GM18502 (cell line): ENCODE results near the gene PACS1.
A peak's percentile ranks its signal among the peaks of the same experiment; 100 is the strongest.
"Not testable (repeated sequence)": the region's sequence is repeated elsewhere in the genome, so short reads cannot be mapped to it uniquely, and the experiment has no call there.

Experiments used
- ATAC-seq: cut with Tn5 transposase; IDR thresholded peaks from one replicate; pipeline ENCODE4 v1.9.1; 2021; ENCODE audit warnings: mild to moderate bottlenecking; ENCODE audit not compliant: unreplicated experiment, poor library complexity

Gene PACS1

DNA sequence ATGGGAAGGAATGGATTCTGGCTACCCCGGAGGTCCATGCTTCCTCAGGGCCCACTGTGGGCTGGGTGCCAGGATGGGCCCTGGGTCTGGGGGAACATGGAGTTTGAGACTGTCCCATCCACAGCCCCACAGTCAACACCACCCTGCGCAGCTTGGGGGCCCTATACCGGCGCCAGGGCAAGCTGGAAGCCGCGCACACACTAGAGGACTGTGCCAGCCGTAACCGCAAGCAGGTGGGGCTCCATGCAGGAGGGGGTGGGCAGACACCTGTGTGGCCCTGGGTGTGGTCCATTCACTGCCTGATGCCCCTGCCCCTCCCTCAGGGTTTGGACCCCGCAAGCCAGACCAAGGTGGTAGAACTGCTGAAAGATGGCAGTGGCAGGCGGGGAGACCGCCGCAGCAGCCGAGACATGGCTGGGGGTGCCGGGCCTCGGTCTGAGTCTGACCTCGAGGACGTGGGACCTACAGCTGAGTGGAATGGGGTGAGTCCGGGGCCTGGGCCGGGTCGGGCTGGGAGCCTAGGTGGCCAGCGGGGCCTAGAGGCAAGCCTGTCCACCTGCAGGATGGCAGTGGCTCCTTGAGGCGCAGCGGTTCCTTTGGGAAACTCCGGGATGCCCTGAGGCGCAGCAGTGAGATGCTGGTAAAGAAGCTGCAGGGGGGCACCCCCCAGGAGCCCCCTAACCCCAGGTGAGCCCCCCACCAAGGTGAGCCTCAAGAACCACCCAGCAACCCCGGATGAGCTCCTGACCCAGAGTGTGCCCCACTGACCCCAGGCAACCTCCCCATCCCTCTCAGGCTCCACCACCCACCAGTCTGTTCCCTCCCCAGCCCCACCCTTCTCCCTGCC, 195.7 kb downstream of the PACS1 start:
- ATAC-seq, result no peak

DNA sequence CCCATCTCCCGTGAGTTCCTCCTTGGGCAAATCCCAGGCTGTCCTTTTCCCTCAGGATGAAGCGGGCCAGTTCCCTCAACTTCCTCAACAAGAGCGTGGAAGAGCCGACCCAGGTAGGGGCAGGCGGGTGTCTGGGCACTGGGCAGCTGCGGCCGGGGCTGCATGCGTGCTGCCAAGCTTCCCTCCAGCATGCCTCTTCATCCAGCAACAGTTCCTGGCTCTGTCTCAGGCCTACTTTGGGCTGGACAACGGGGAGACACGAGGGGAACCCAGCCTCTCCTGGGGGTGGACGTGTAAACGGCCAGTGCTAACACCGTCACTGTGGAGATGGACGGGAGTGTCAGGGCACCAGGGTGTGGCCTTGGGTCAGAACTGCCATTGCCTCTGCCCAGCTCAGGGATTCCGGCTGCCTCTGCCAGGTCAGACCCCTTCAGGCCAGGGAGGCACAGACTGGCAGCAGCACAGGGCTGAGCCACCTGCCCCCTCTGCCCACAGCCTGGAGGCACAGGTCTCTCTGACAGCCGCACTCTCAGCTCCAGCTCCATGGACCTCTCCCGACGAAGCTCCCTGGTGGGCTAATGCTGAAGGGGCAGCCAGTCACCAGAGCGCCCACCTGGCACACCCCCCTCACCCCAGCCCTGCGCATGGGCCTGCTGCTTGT, 196.4 kb downstream of the PACS1 start:
- no peak for ATAC-seq

DNA sequence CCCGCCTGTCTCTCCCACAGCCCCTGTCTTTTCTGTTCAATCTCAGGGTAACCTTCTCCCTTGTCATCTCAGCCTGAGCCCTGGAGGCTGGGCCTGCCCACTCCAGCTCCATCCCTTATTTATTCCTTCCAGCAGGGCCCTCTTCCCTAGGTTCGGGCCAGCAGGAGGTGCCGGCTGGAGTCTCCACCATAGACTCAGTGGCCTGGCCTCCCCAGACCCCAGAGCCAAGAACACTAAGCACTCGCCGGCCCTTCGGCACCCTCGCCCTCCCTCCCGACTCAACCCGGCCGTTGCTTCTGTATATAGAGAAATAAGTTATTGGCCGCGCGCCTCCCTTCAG, 196.9 kb downstream of the PACS1 start:
- no peak for ATAC-seq

DNA sequence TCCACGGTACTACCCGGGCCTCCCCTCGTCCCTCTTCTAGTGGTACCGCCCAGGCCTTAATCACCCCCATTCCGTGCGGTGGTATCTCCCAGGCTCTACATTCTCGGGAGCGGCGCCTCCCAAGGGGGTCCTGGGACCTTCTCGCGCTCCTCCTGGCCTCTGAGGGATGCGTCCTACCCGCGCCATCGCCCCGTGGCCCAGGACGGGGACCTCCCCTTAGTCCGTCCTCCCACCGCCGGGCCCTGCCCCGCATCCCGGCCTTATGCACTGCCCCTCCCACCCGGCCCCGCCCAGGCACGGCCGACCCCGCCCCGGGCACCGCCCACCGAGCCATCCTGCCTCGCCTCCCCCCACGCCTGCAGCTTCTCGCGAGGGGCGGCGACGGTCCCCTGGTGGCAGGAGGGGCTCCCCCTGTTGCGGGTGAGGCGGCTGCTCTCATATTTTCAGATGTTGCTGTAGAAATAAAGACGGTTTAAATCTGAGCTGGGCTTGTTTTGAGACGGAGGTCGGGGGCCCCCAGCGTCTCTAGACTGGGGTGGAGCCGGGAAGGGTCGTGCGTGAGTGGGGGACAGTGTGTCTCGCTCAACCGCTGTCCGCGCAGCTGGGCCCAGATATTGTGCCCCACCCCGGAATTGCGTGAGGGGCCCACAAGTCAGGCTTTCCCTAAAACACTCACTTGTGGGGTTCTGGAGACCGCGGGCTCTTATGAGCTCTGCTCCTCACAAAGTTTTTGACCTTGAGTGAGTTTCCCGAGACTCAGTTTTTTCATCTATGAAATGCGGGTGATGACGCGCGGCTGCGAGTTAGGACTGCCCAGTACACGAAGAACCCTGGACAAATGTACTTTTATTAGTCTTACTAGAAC, 197.5 kb downstream of the PACS1 start:
- ATAC-seq, result peak; percentile 44

DNA sequence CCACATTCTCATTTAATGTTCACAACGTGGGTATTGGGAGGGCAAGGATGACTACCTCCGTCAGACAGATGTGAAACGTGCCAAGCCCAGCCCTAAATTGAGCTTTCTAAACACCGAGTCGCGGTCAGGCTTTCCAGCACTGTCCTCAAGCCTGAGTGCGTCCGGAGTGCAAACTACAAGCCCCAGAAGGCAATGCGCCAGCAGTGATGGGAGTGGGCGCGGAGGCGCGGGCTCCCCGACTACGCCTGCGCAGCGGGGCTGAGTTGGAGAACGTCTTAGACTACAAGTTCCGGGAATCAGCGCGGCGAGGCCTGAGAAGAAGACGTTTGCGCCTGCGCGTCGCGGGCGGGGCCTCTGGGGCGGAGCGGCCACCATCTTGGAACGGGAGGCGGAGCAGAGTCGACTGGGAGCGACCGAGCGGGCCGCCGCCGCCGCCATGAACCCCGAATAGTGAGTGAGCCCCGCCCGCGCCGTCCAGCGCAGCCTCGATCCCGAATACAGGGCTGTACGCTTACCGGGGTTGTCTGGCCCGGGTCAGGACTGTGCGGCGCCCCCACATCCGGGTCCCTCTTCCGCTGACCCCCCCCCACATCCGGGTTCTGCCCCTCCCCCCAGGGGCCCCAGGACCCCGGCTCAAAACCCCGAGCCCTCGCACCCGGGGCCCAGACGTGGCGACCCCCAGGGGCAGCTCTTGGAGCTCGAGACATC, 198.3 kb downstream of the PACS1 start, which contains the start of gene RAB1B:
RAB1B (plus strand) TSS at position 396 of the 708 bp plus-strand sequence; CDS start at position 437, 41 bp downstream.
- ATAC-seq, result peak; percentile 79

DNA sequence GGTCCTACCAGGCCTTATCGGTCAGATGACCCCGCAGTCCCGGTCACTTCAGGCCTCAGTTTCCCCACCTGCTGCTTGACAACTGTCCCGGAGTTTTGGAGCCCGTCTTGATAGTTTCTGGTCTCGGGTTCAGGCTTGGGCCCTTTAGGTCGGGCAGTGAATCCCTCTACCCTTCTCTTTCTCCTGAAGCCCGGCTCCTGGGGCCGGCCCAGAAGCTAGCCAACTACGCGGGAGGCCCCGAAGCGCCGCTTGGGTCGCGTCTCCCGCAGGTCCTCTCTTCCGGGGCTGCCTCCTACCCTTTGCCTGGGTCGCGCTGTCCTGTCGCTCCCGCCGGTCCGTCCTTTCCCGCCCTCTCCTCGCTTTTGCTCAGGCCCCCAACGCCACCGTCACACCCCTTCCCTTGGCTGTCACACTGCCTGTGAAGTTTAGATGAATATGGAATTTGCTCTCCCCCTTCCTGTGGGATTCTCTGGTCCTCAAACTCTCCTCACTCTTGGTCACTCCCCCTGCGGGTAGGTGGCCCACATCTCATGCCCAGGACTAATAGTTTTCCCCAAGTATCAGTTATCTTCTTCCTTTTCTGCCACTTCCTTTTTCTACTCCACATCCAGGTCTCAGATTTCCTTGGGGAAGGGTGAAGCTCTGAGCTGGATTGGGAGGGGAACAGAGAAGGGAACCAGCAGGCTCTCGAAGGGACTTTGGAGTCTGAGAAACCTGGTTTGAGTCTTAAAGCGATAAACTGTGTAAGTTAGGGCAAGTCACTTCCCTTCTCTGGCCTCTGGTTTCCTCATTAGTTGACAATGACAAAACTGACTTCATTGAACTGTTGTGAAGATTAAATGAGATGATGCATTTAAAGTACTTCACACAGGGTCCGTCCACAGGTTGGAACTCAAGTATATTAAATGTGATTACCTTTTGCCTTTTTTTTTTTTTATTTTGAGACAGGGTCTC, 199.2 kb downstream of the PACS1 start:
- no peak for ATAC-seq

DNA sequence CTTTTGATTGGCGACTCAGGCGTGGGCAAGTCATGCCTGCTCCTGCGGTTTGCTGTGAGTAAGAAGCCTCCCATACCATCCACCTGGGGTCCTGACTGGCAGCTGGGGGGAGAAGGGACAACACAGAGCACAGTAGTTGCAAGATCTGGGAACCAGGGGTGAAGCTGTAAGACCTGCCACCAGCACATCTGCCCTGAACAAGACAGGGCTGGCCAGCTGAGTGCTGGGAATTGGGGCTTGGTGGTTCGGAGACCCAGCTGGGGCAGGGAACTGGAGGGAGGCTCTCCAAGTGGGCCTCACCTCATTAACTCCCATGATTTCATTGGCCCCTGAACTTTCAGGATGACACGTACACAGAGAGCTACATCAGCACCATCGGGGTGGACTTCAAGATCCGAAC, 201.7 kb downstream of the PACS1 start:
- ATAC-seq, result no peak

DNA sequence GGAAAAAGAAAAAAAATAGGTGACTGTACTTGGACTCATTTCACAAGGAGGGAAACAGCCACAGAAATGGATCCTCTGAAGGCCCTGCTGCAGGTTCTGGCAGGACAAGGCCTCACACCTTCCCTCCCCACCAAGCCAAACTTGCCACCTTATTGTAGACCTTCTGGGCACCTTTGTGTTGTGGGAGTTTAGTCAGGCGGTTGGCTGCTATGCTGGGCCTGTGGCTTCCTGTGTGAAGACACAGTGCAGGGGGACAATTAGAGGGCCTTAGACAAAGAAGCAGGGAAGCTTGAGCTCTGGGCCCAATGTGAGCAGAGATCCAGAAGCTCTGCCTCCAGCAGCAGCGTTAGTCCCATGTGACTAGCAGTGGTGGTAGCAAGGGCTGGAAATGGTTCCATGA, 202.5 kb downstream of the PACS1 start:
- ATAC-seq, result no peak

DNA sequence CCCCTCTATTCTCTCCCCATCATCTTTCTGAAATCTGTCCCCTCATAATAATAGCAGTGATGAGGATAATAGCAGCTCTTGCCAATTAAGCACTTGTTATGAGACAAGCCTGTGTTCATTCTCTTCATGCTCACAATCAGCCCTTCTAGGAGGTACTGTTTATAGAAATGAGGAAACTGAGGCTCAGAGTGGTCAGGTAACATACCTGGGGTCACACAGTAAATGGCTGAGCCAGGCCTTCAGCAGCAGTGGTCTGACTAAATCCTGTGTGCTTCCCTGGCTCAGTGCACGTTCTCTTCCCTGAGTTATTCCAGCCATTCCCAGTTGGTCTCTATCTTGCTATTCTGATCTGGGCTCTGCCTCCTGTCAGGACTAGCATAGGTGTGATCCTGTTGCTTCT, 204.1 kb downstream of the PACS1 start:
- ATAC-seq, result no peak

DNA sequence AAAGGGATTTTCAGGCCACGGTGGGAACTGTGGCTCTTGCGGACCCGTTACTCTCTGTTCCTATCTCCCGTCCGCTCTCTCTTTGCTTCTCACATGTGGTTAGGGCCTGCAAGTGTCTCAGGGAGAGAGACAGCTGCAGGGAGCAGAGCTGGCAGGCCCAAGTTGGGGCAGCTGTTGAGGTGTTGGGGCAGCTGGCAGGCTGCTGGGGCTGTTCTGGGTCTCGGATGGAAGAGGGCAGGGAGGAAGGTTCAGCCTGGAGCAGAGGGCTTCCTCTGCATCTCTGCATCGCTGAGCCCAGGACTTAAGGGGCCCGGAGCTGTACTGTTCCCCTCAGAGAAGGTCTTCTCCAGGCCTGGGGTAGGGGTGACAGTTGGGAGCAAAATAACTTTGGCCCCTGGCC, 205.3 kb downstream of the PACS1 start:
- no peak for ATAC-seq

DNA sequence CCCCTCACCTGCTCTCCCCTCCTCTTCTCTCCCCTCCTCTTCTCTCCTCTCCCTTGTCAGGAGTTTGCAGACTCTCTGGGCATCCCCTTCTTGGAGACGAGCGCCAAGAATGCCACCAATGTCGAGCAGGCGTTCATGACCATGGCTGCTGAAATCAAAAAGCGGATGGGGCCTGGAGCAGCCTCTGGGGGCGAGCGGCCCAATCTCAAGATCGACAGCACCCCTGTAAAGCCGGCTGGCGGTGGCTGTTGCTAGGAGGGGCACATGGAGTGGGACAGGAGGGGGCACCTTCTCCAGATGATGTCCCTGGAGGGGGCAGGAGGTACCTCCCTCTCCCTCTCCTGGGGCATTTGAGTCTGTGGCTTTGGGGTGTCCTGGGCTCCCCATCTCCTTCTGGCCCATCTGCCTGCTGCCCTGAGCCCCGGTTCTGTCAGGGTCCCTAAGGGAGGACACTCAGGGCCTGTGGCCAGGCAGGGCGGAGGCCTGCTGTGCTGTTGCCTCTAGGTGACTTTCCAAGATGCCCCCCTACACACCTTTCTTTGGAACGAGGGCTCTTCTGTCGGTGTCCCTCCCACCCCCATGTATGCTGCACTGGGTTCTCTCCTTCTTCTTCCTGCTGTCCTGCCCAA, 206.0 kb downstream of the PACS1 start:
- ATAC-seq, result no peak

DNA sequence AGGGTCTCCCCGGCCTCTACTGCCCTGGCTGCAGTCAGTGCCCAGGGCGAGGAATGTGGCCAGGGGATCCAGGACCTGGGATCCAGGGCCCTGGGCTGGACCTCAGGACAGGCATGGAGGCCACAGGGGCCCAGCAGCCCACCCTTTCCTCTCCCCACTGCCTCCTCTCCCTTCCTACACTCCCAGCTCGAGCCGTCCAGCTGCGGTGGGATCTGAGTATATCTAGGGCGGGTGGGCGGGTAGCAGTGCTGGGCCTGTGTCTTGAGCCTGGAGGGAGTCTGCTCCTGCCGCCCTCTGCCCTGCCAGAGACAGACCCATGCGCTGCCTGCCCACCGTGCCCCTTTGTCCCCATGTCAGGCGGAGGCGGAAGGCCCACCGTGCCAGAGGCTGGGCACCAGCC, 206.5 kb downstream of the PACS1 start:
- not testable (repeated sequence) for ATAC-seq

DNA sequence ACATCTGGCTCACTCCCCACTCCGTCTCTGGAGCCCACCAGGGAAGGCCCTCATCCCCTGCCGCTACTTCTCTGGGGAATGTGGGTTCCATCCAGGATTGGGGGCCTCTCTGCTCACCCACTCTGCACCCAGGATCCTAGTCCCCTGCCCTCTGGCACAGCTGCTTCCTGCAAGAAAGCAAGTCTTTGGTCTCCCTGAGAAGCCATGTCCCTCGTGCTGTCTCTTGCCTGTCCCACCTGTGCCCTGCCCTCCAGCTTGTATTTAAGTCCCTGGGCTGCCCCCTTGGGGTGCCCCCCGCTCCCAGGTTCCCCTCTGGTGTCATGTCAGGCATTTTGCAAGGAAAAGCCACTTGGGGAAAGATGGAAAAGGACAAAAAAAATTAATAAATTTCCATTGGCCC, 207.0 kb downstream of the PACS1 start:
- ATAC-seq, result not testable (repeated sequence)

DNA sequence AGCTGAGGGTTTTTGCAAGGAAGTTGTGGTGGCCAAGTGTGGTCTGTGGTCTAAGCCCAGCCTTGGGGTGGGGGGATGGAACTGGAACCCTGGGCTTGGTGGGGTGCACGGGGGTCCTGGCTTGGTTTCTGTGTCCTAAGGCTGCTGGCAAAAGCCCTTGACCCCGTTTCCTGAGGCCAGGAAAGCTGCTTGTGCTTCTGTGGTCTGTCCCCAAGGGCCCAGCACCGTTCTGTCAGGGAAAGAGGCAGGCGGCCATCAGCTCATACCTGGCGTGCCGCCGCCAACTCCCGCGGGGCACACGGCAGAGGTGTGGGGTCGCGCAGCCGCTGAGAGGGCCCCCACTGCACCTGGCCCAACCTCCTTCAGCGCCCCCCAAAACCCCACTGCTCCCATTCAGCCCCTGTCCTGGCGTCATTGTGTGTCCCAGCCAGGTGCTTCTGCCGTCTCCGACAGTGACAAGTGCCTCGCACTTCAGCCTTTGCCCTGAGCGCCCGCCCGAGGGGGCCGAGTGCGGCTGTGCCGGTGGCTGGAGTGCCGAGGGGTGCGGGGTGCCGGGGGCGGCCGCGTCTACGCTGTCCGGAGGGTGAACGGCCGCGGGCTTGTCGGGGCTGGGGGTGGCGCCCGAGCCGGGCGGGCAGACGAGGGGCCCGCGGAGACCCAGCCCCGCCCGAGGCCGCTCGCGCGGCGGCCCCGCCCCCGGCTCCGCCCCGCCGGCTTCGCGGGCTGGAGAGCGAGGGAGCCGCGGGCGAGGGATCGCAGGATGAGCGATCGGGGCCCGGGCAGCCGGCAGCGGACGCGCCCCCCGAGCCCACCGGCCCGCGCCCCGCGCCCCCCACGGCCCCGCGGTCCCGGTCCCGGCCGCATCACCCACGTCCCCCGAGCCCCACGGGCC, 207.6 kb downstream of the PACS1 start, which contains the start of gene CNIH2:
CNIH2 (plus strand) TSS at position 705 of the 892 bp plus-strand sequence. CDS start 282 bp downstream, outside the sequence.
- no peak for ATAC-seq

DNA sequence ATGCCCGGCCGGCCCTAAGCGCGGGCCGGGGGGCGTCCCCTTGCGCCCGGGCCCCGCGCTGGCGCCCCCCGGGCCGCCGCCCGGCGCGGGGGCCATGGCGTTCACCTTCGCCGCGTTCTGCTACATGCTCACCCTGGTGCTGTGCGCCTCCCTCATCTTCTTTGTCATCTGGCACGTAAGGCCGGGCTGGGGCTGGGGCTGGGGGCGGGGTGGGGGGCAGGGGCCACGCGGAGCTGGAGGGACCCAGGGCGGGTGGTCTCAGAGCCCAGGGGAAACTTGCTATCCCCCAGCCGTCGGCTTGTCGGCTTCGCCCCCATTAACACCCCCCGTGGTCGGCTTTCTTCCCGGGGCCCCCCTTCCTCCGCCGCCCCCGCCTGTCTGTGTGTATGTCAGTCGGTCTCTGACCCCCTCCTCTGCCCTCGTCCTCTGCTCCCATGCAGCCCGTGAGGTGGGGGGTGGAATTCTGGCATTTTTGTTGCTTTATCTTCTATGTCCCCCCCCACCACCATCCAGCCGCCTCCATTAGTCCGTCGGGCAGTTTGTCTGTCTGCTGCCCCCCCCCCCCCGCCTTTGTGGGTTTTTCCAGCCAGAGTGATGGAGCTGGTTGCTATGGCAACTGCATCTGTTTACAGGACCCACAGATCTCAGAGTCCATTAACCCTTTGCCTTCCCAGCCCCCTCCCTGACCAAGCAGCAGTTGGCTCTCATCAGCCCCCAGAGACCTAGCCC, 208.5 kb downstream of the PACS1 start:
- ATAC-seq, result no peak

DNA sequence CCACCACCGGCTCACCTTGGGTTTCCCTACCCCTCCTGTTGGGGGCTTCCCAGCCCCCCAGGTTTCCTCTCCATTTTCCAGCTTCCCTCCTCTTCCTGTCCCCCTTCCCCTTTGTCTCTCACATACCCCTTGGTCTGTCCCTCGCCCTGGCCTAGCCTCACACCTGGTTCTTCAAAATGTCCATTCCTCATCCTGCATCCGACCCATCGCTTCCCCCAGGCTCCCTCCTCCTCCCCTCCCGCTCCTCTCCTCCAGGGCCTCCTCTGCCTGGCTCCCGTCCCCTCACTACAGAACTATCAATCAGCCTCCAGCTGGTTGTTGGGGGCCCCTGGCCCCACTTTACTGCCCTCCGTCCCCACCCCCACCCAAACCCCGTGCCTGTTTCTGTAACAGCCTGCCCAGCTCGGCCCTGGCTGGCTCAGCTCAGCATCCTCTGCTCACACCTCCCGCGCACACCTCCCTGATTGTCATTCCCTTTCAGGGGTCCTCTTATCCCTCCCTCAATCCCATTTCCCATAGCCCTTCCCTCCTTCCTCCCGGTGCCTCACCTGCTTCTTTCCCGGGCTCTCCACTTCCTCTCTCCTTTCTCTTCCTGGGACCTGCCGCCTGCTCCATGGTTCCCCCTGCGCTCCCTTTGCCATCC, 209.1 kb downstream of the PACS1 start:
- no peak for ATAC-seq
